ENCODE data around the gene SCCPDH. TPM values are rescaled to one million over a fixed set of nuclear protein-coding genes. Genes with fewer than 3 reads are reported as not detected.
A peak's percentile ranks its signal among the peaks of the same experiment; 100 is the strongest.

Gene SCCPDH
- total RNA-seq, 1 donor from 2014 or later = 34.1 TPM

GRCh38 chr1:246771366-246771765 is 47.2 kb downstream of the SCCPDH start:
- peaks cover 39% of the 10 kb centered on the region for H3K36me3 Mint-ChIP-seq

GRCh38 chr1:246772686-246773085 is 48.5 kb downstream of the SCCPDH start:
- Mint-ChIP-seq H3K27ac (no peak overlapping the region), H3K36me3 (peaks cover 43% of the 10 kb centered on the region), H3K27me3 (no peaks in the 10 kb centered on the region), H3K4me3 (no peak overlapping the region), H3K4me1 (ENCODE audit: unreplicated experiment) (no peaks in the 10 kb centered on the region), H3K9me3 (no peaks in the 10 kb centered on the region)
- TF ChIP-seq, protein P1, sequence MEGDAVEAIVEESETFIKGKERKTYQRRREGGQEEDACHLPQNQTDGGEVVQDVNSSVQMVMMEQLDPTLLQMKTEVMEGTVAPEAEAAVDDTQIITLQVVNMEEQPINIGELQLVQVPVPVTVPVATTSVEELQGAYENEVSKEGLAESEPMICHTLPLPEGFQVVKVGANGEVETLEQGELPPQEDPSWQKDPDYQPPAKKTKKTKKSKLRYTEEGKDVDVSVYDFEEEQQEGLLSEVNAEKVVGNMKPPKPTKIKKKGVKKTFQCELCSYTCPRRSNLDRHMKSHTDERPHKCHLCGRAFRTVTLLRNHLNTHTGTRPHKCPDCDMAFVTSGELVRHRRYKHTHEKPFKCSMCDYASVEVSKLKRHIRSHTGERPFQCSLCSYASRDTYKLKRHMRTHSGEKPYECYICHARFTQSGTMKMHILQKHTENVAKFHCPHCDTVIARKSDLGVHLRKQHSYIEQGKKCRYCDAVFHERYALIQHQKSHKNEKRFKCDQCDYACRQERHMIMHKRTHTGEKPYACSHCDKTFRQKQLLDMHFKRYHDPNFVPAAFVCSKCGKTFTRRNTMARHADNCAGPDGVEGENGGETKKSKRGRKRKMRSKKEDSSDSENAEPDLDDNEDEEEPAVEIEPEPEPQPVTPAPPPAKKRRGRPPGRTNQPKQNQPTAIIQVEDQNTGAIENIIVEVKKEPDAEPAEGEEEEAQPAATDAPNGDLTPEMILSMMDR (conservative IDR thresholded peaks at IDR 0.05) = no peak
- DNase-seq (ENCODE audit: extremely low spot score, unreplicated experiment) = no peak

More at GRCh38 chr1:246771366-246771765, 47.2 kb downstream of the SCCPDH start:
- no peak overlapping the region for H3K4me3 Mint-ChIP-seq
- H3K27ac Mint-ChIP-seq = no peak overlapping the region
- TF ChIP-seq, protein P1 (conservative IDR thresholded peaks at IDR 0.05) = no peak
- no peaks in the 10 kb centered on the region for H3K9me3 Mint-ChIP-seq
- DNase-seq (ENCODE audit: extremely low spot score, unreplicated experiment) = no peak
- no peaks in the 10 kb centered on the region for H3K4me1 Mint-ChIP-seq (ENCODE audit: unreplicated experiment)
- no peaks in the 10 kb centered on the region for H3K27me3 Mint-ChIP-seq

- no peak overlapping the region for H3K4me3 Mint-ChIP-seq
- H3K27me3 Mint-ChIP-seq = no peaks in the 10 kb centered on the region
- no peak overlapping the region for H3K27ac Mint-ChIP-seq
- no peak for DNase-seq (ENCODE audit: extremely low spot score, unreplicated experiment)
- H3K4me1 Mint-ChIP-seq (ENCODE audit: unreplicated experiment) = no peaks in the 10 kb centered on the region
- peaks cover 43% of the 10 kb centered on the region for H3K36me3 Mint-ChIP-seq
- TF ChIP-seq, protein P1 (conservative IDR thresholded peaks at IDR 0.05) = no peak
- H3K9me3 Mint-ChIP-seq = no peaks in the 10 kb centered on the region
Measured at GRCh38 chr1:246773213-246773641, 49.0 kb downstream of the SCCPDH start.

DNA sequence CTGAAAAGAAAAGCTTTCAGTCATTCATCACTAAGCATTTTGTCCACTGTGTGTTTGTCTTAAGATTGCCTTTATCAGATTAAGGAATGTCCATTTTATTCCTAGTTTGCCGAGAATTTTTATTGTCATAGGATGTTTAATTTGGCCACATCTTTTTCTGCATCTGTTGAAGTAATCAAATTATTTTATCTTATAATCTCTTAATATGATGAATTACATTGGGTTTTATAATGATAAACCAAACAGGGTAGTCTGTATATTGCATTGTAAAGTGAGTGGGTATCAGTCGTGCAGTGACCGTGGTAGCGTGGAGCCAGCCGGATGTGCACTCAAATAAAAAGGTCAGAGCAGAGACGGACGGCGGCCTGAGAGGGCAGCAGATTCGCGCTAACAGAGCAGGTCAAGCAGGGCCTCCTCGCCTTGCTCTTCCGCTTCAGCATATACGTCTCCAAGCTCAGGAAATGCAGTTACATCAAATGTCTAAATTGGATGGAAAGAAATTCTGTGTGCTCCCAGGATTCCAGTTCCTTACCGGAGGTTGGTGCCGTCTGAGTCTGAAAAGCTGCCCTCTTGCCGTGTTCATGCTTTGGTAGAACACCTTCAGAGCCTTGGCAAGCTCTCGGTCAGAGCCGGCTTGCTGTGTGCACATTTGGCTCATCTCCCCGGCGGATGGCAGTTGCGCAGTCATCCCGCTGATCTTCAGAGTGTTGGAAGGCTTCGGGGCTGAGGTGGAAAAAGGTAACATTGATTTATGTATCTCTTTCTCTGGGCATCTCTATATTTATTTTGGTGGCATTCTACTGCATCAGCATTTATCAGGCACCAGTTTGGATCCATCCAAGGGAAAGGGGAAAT is 51.5 kb downstream of the SCCPDH start:
- H3K4me3 Mint-ChIP-seq = no peak overlapping the region
- no peaks in the 10 kb centered on the region for H3K9me3 Mint-ChIP-seq
- TF ChIP-seq, protein P1 (conservative IDR thresholded peaks at IDR 0.05) = no peak
- H3K27me3 Mint-ChIP-seq = no peaks in the 10 kb centered on the region
- H3K27ac Mint-ChIP-seq = no peak overlapping the region
- H3K36me3 Mint-ChIP-seq = peaks cover 39% of the 10 kb centered on the region
- H3K4me1 Mint-ChIP-seq (ENCODE audit: unreplicated experiment) = no peaks in the 10 kb centered on the region
- no peak for DNase-seq (ENCODE audit: extremely low spot score, unreplicated experiment)

GRCh38 chr1:246776923-246777322 is 52.7 kb downstream of the SCCPDH start:
- DNase-seq (ENCODE audit: extremely low spot score, unreplicated experiment) = peak; percentile 15
- Mint-ChIP-seq H3K36me3 (peaks cover 31% of the 10 kb centered on the region), H3K9me3 (no peaks in the 10 kb centered on the region), H3K27ac (no peak overlapping the region), H3K4me1 (ENCODE audit: unreplicated experiment) (no peaks in the 10 kb centered on the region), H3K4me3 (no peak overlapping the region), H3K27me3 (no peaks in the 10 kb centered on the region)
- TF ChIP-seq, protein P1 (conservative IDR thresholded peaks at IDR 0.05) = no peak

Data from type B pancreatic cell (in vitro differentiated cells).